EH (cell line): ENCODE data around the gene TSPO.

ENCODE experiments used
- DNase-seq: peaks from one replicate; pipeline ENCODE4 v3.0.0-alpha.2; 2015; ENCODE audit warnings: low read depth

Gene TSPO

GRCh38 chr22:43202326-43202725, 51.0 kb downstream of the TSPO start:
- DNase-seq = no peak

- no peak for DNase-seq
Measured at GRCh38 chr22:43202756-43203410, 51.5 kb downstream of the TSPO start.

GRCh38 chr22:43203471-43203981, 52.2 kb downstream of the TSPO start:
- DNase-seq = no peak

DNA sequence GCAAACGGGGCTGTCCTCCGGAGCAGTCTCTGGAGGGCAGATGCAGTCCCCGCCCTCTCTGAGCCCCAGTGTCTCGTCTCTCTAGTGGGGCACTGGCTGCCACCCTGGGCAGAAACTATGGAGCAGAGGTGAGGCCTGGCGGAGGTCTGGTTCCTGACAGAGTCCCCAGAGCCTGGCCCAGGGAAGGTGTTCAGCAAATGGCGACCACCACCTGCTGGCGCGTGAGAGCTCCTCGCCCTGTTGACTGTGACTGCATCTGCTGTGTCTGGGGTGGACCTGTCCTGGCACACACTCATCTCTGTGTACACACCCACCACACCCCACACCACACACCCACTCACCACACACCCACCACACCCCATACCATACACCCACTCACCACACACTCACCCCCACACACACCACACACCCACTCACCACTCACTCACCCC, 53.9 kb downstream of the TSPO start:
- DNase-seq = no peak

GRCh38 chr22:43205748-43206508, 54.6 kb downstream of the TSPO start:
- no peak for DNase-seq

- no peak for DNase-seq
Measured at GRCh38 chr22:43206509-43207161, 55.3 kb downstream of the TSPO start.

DNA sequence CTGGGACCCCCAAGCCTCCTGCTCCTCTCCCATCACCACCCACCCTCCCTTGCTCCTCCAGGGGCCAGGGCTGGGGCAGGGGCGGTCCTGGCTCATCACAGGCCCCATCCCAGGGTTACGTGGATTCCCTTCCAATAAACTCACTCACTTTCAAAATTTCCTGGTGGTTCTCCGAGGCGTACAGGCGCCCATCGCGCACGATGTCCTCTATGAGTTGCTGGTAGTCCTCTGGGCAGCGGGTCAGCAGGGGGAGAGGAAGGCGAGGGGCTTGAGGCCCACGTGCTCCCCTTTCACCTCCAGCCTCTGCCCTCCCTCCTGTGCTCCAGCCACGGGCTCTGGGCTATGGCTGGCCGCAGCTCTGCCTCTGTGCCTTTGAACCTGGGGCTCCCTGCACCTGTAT, 56.0 kb downstream of the TSPO start:
- DNase-seq = no peak

- DNase-seq = no peak
Measured at GRCh38 chr22:43207849-43208702, 56.7 kb downstream of the TSPO start.

- DNase-seq = no peak
Measured at GRCh38 chr22:43208703-43209522, 57.6 kb downstream of the TSPO start.

DNA sequence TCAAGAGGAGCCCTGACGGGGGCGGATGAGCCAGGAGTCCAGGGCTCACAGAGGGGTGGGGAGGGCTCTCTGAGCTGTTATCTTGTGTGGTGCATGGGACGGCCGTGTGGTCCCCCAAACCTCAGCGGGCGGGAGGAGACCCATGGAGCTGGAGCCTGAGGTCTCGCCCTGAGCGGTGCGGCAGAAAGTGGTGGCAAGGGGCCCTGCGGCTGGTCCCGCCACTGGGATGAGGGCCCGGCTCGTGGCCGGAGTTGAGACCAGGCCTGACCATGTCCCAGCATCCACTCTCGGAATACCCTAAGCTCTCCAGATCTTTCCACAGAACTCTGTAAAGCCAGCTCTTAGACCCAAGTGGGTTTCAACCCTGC, 58.1 kb downstream of the TSPO start:
- DNase-seq = no peak

- DNase-seq = no peak
Measured at GRCh38 chr22:43209971-43210370, 58.6 kb downstream of the TSPO start.

DNA sequence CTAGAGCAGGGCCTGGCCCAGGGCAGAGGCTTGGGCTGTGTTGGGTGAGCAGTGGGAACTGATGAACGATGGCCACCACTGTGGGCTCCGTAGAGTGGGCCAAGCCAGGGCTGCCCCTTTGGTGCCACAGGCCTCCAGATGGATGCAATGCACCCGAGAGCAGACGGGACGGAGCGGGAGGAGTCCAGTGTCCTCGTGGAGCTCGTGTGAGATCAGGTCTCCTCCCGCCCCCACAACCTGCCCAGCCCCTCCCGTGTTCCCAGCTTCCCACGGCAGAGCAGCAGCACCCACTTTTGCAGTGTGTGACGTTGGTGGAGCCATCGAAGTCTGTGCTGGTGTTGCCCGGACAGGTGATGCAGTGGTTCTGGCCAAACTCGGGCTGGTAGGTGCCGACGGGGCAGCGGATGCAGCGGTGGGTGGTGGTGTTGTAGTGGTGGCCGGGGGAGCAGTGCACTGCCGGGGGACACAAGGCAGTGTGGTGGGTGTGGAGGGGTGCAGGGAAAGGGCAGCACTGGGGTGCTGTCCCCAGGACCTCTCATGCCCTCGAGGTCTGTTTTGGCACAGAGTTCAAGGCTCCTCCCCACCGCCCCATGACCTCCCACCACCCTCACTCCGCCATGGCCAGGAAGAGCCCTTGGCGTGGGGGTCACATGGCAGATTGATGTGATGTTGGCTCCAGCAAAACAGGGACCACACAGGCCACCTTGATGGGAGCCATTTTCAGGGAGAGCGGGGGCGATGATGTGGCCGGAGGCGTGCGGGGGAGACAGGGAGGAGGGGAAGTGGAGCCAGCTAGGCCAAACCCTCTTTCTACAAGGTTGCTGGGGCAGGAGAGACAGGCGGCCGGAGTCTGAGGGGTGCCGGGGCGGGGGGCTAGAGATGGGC, 59.5 kb downstream of the TSPO start:
- DNase-seq = no peak

GRCh38 chr22:43211941-43212433, 60.6 kb downstream of the TSPO start:
- DNase-seq = no peak

GRCh38 chr22:43212434-43212952, 61.1 kb downstream of the TSPO start:
- DNase-seq = no peak
